GM06990 (cell line): ENCODE measurements around the gene GSTO2.
A peak's percentile ranks its signal among the peaks of the same experiment; 100 is the strongest.

Experiments
- DNase-seq: peaks from one replicate; pipeline ENCODE4 v3.0.0-alpha.2; 2011; ENCODE audit not compliant: insufficient read length; ENCODE audit errors: extremely low read depth
- H3K27me3 ChIP-seq: replicated peaks from 2 replicates; pipeline ENCODE4 v1.6.0; 2011; ENCODE audit warnings: low read length; ENCODE audit not compliant: control insufficient read depth, insufficient read depth
- H3K36me3 ChIP-seq: 2 replicates; pipeline ENCODE4 v1.5.1; 2011; ENCODE audit warnings: low read length; ENCODE audit not compliant: control insufficient read depth, insufficient read depth
- H3K4me3 ChIP-seq: replicated peaks from 2 replicates; pipeline ENCODE4 v1.5.1; 2011; ENCODE audit warnings: low read depth, mild to moderate bottlenecking, control low read depth, low read length
- CTCF ChIP-seq: IDR thresholded peaks from 2 replicates; pipeline ENCODE4 v1.5.1; 2011; ENCODE audit warnings: low read length, control low read depth, mild to moderate bottlenecking, inconsistent platforms; ENCODE audit not compliant: insufficient read depth, poor library complexity, severe bottlenecking

The GSTO2 gene

GRCh38 chr10:104259999-104260774 lies 8.8 kb upstream of the GSTO2 start:
- Histone ChIP-seq H3K27me3 (no peaks in the 10 kb centered on the region), H3K36me3 (peaks cover 14% of the 10 kb centered on the region), H3K4me3 (no peak overlapping the region)
- no peak for TF ChIP-seq CTCF
- DNase-seq: no peak

GRCh38 chr10:104260775-104261115 lies 8.2 kb upstream of the GSTO2 start:
- Histone ChIP-seq H3K4me3 (no peak overlapping the region), H3K36me3 (peaks cover 14% of the 10 kb centered on the region), H3K27me3 (no peaks in the 10 kb centered on the region)
- TF ChIP-seq CTCF: no peak
- DNase-seq: no peak

- peaks cover 14% of the 10 kb centered on the region for H3K36me3 ChIP-seq
- H3K27me3 ChIP-seq: no peaks in the 10 kb centered on the region
- no peak overlapping the region for H3K4me3 ChIP-seq
- DNase-seq: no peak
- no peak for TF ChIP-seq CTCF
These were observed 6.9 kb upstream of the GSTO2 start for GRCh38 chr10:104262055-104262454.

- no peak for TF ChIP-seq CTCF
- Histone ChIP-seq H3K36me3 (peaks cover 9% of the 10 kb centered on the region), H3K4me3 (no peak overlapping the region)
These were observed 4.2 kb upstream of the GSTO2 start for GRCh38 chr10:104264783-104265182.

GRCh38 chr10:104267721-104268404 lies 1.1 kb upstream of the GSTO2 start:
- Histone ChIP-seq H3K4me3 (peak overlapping the region; percentile 87), H3K27me3 (no peaks in the 10 kb centered on the region), H3K36me3 (peaks cover 2% of the 10 kb centered on the region)
- no peak for TF ChIP-seq CTCF
- no peak for DNase-seq

More at GRCh38 chr10:104264783-104265182, 4.2 kb upstream of the GSTO2 start:
- no peak for DNase-seq
- no peaks in the 10 kb centered on the region for H3K27me3 ChIP-seq

GRCh38 chr10:104268405-104268712 lies 625 bp upstream of the GSTO2 start:
- Histone ChIP-seq H3K36me3 (peaks cover 2% of the 10 kb centered on the region), H3K4me3 (peak overlapping the region; percentile 87), H3K27me3 (no peaks in the 10 kb centered on the region)
- no peak for DNase-seq
- no peak for TF ChIP-seq CTCF
